GM12891 (cell line): ENCODE measurements around the gene FAM219A. TPM values are rescaled to one million over a fixed set of nuclear protein-coding genes. Genes with fewer than 3 reads are reported as not detected.

Source experiments
- DNase-seq: peaks from one replicate; pipeline ENCODE4 v3.0.0; 2011; ENCODE audit warnings: low spot score; ENCODE audit not compliant: insufficient read length
- FAIRE-seq: peaks from 2 replicates; lab custom pipeline; 2011; peaks lifted over from hg19 to GRCh38; lab: Jason Lieb, UNC
- PAX5 ChIP-seq: IDR thresholded peaks from 2 replicates; pipeline ENCODE4 v1.6.1; 2011; ENCODE audit warnings: low read length, moderate library complexity, mild to moderate bottlenecking; ENCODE audit not compliant: insufficient read depth, severe bottlenecking
- POLR2A ChIP-seq: IDR thresholded peaks from 2 replicates; pipeline ENCODE4 v1.6.1; 2011; ENCODE audit warnings: low read depth, low read length, control low read depth
- POLR2AphosphoS5 ChIP-seq: IDR thresholded peaks from 2 replicates; pipeline ENCODE4 v1.6.1; 2011; ENCODE audit warnings: low read depth, low read length, control low read depth
- POU2F2 ChIP-seq: IDR thresholded peaks from 2 replicates; pipeline ENCODE4 v1.6.1; 2011; ENCODE audit warnings: low read depth, mild to moderate bottlenecking, control low read depth, low read length, moderate library complexity
- SPI1 ChIP-seq: IDR thresholded peaks from 2 replicates; pipeline ENCODE4 v1.6.1; 2011; ENCODE audit warnings: low read depth, low read length, control low read depth
- TAF1 ChIP-seq: IDR thresholded peaks from 2 replicates; pipeline ENCODE4 v1.6.1; 2011; ENCODE audit warnings: low read depth, low read length, control low read depth
- polyA plus RNA-seq: library from polyadenylated mRNA; unstranded; fragments of >200 nt; gene quantifications from one replicate; pipeline ENCODE4 v1.2.1, GENCODE V29; 2012; ENCODE audit warnings: low read depth, missing spikeins, inconsistent platforms; ENCODE audit not compliant: missing spikeins

FAM219A gene
- 0.68 TPM for polyA plus RNA-seq

- DNase-seq (peak; percentile 97), FAIRE-seq (peak; percentile 97)
- TF ChIP-seq TAF1: peak; percentile 39; the same call in 1 of the 2 replicates
- TF ChIP-seq POLR2AphosphoS5: no peak
- TF ChIP-seq POU2F2: peak; percentile 100
- TF ChIP-seq POLR2A: no peak
- 0 out of 2 replicates have a peak, but pooled peaks have one; percentile 10 for TF ChIP-seq SPI1
- no peak for TF ChIP-seq PAX5
These were observed at the start of gene FAM219A, which contains the start of gene DNAI1 for GRCh38 chr9:34458013-34458958. Gene FAM219A (minus strand): TSS chr9:34458570. CDS start chr9:34458263, 307 bp downstream. Gene DNAI1 (plus strand): TSS chr9:34458805. CDS start chr9:34459006, 201 bp downstream.

DNA sequence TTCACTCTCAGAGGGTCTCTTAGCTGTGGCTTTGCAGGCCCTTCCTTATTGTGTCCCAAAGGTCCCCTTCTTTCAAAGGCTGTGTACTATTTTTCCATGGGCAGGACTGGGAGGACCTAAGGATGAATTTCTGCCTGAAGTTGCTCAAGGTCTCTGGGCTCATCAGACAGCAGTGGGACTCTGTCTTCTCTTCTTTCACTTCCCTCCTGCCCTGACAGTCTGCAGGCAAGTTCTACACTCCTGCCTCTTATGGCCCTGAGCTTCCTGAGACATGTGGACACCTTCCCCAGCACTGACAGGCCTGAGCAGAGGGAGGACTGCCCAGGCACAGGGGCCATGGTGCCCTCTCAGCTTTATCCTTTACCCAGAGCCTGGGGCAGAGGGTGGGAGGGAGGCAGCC, 49.6 kb upstream of the FAM219A start:
- FAIRE-seq (no peak), DNase-seq (no peak)
- TF ChIP-seq SPI1: peak; percentile 71
- TF ChIP-seq POU2F2: no peak

DNA sequence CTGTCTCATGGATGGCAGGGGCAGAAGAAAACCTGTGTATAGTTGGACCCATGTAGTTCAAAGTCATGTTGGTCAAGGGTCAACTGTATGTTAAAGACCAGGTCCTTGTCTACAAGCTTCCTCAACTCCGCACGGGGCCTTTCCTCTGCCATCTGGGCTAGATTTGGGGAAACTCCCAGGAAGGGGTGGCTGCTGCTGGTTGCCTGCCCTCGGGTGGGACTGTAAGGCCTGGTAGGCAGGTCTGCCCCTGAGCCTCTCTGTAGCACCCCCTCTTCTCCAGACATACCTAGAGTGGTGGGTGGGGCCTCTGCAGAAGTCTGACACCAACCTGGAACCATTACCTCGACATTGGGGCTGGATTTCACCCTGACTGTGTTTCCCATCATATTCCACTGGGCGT, 49.2 kb upstream of the FAM219A start:
- TF ChIP-seq SPI1 (no peak), POU2F2 (no peak), TAF1 (no peak), POLR2AphosphoS5 (no peak), POLR2A (no peak), PAX5 (no peak)
- no peak for DNase-seq
- no peak for FAIRE-seq

- TF ChIP-seq POLR2AphosphoS5 (no peak), SPI1 (no peak), TAF1 (no peak), PAX5 (no peak), POLR2A (no peak), POU2F2 (no peak)
- DNase-seq (no peak), FAIRE-seq (no peak)
These were observed 48.3 kb upstream of the FAM219A start for GRCh38 chr9:34506623-34507022.

- TF ChIP-seq PAX5 (no peak), SPI1 (no peak), POLR2AphosphoS5 (no peak), POLR2A (no peak), TAF1 (no peak), POU2F2 (no peak)
- FAIRE-seq: no peak
- DNase-seq: no peak
These were observed 47.2 kb upstream of the FAM219A start for GRCh38 chr9:34505370-34506120.

DNA sequence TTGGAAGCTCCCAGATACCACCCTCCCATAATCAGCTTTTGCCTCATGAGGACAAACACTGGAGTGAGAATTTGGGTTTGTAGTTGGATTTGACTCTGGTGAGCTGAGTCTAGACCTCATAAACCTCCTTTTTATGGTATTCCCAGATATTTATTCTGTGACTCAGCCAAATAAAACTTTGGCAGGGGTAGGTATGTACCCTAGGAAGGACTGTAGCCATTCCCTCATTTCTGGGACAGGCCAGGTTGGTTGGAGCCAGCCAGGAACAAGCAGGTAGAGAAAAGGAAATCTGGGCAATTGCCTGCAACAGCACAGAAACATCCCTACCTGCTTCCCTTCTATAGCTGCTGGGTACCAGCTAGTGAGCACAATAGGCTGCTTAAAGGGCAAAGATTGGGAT, 45.0 kb upstream of the FAM219A start:
- no peak for TF ChIP-seq PAX5
- no peak for TF ChIP-seq SPI1
- no peak for TF ChIP-seq POLR2AphosphoS5
- TF ChIP-seq POLR2A: no peak
- TF ChIP-seq TAF1: no peak
- TF ChIP-seq POU2F2: no peak
- FAIRE-seq: no peak
- DNase-seq: no peak

DNA sequence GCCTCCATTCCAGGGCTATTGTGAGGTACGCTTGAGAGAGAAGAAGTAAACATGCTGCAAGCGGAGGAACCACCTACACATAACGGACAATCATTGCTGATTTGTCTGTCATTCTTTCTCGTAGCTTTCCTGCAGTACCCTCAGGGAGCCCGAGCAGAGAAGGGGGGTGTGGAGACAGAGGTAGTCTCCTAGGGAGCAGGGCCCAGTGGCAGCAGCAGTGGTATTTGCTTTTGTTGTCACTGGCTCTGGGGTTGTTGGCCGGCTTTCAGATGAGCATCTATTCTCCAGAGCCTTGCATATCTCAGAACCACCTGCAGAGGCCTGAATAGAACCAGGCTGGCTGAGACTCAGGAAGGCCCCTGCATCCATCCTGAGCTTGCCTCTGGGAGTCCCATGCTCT, 44.5 kb upstream of the FAM219A start:
- no peak for DNase-seq
- TF ChIP-seq PAX5 (no peak), TAF1 (no peak)
- no peak for FAIRE-seq

- TF ChIP-seq POU2F2: no peak
- no peak for DNase-seq
- FAIRE-seq: no peak
These were observed 44.1 kb upstream of the FAM219A start for GRCh38 chr9:34502471-34502870.

DNA sequence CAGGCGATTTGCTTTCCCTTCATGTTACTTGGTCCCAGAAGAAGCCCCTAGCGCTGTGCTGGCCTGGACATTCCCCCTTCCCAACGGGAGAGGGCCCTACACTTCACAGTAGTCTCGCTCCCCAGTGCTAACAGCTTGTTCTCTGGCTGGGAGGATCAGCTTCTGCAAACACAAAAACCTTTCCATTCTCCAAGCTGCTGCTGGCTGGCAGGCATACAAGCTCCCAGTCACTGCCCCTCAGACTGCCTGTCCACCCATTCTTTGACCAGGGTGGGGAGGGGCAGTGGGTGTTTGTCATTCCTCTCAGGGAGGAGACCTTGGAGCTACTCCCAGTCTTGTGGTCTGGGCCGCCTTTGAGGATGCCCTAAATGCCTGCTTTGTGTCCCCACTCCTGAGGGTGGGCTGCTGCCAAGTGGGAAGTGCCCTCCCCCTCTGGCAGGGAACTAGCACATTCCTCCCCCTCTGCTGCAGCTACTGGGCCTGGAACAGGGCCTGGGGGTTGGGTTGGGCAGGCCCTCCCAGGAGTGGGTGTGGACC, 43.6 kb upstream of the FAM219A start:
- DNase-seq: no peak
- TF ChIP-seq POLR2AphosphoS5 (no peak), PAX5 (no peak), TAF1 (no peak), POU2F2 (no peak), SPI1 (no peak)
- FAIRE-seq: no peak

- no peak for FAIRE-seq
- TF ChIP-seq POU2F2 (no peak), TAF1 (no peak), POLR2AphosphoS5 (no peak), PAX5 (no peak), POLR2A (no peak), SPI1 (no peak)
- DNase-seq: no peak
These were observed 43.0 kb upstream of the FAM219A start for GRCh38 chr9:34501372-34501771.
